Loucy (cell line): ENCODE results near the gene HMGN4.
"Not testable (repeated sequence)": the region's sequence is repeated elsewhere in the genome, so short reads cannot be mapped to it uniquely, and the experiment has no call there.

ENCODE experiments used
- H2AFZ ChIP-seq: fragments of 200-600 bp; sonication (generic); 2 replicates; pipeline ENCODE4 v1.6.0; 2016; ENCODE audit warnings: antibody characterized with exemption, mild to moderate bottlenecking, low read length, moderate library complexity
- H3F3A ChIP-seq: fragments of 200-600 bp; 2 replicates; pipeline ENCODE4 v1.6.0; 2016; ENCODE audit warnings: antibody characterized with exemption, low read depth, mild to moderate bottlenecking
- H3K27me3 ChIP-seq: fragments of 200-600 bp; sonication (generic); 2 replicates; pipeline ENCODE4 v1.6.1; 2014; ENCODE audit warnings: low read length, mild to moderate bottlenecking; ENCODE audit not compliant: insufficient read depth, poor library complexity, severe bottlenecking
- H3K36me3 ChIP-seq: fragments of 200-600 bp; sonication (generic); 2 replicates; pipeline ENCODE4 v1.6.1; 2016; ENCODE audit warnings: low read length; ENCODE audit not compliant: insufficient read depth
- H3K4me1 ChIP-seq: fragments of 200-600 bp; sonication (generic); 2 replicates; pipeline ENCODE4 v1.5.1; 2014; ENCODE audit warnings: low read length, mild to moderate bottlenecking; ENCODE audit not compliant: insufficient read depth, poor library complexity, severe bottlenecking
- H3K4me2 ChIP-seq: fragments of 200-600 bp; sonication (generic); 2 replicates; pipeline ENCODE4 v1.6.0; 2014; ENCODE audit warnings: antibody characterized with exemption, low read length, low read depth, mild to moderate bottlenecking; ENCODE audit not compliant: poor library complexity, severe bottlenecking
- H3K4me3 ChIP-seq: fragments of 200-600 bp; sonication (generic); 2 replicates; pipeline ENCODE4 v1.5.1; 2014; ENCODE audit warnings: low read length, mild to moderate bottlenecking, mixed read lengths; ENCODE audit not compliant: poor library complexity, severe bottlenecking
- H3K79me2 ChIP-seq: fragments of 200-600 bp; sonication (generic); 2 replicates; pipeline ENCODE4 v1.6.1; 2014; ENCODE audit warnings: low read length; ENCODE audit not compliant: insufficient read depth
- H3K9ac ChIP-seq: fragments of 200-600 bp; sonication (generic); 2 replicates; pipeline ENCODE4 v1.6.0; 2014; ENCODE audit warnings: mild to moderate bottlenecking, low read depth, low read length, moderate library complexity; ENCODE audit not compliant: poor library complexity, severe bottlenecking
- H3K9me2 ChIP-seq: fragments of 200-600 bp; sonication (generic); replicated peaks from 2 replicates; pipeline ENCODE4 v1.6.1; 2016; ENCODE audit warnings: low read depth, low read length, mixed read lengths
- H3K9me3 ChIP-seq: fragments of 200-600 bp; sonication (generic); 2 replicates; pipeline ENCODE4 v1.6.1; 2014; ENCODE audit warnings: mild to moderate bottlenecking, antibody characterized with exemption, low read length, low read depth; ENCODE audit not compliant: insufficient read depth
- H4K20me1 ChIP-seq: fragments of 200-600 bp; sonication (generic); 2 replicates; pipeline ENCODE4 v1.6.0; 2014; ENCODE audit warnings: antibody characterized with exemption, low read length, mild to moderate bottlenecking; ENCODE audit not compliant: insufficient read depth, poor library complexity, severe bottlenecking
- CTCF ChIP-seq: fragments of 200-600 bp; sonication (generic); conservative IDR thresholded peaks from 2 replicates; pipeline ENCODE4 v1.5.1; 2014; ENCODE audit warnings: mild to moderate bottlenecking, antibody characterized with exemption, low read length
- EZH2phosphoT487 ChIP-seq: fragments of 200-600 bp; IDR thresholded peaks from 2 replicates; pipeline ENCODE4 v1.6.1; 2018; ENCODE audit warnings: antibody characterized with exemption, mild to moderate bottlenecking, moderate library complexity, borderline replicate concordance

The HMGN4 gene

GRCh38 chr6:26524314-26524713 is 13.9 kb upstream of the HMGN4 start:
- not testable (repeated sequence) for H3K79me2 ChIP-seq, H3F3A ChIP-seq, H3K36me3 ChIP-seq, H3K9me2 ChIP-seq, H4K20me1 ChIP-seq, H3K4me2 ChIP-seq, H3K9ac ChIP-seq, H3K4me3 ChIP-seq, H3K4me1 ChIP-seq, H3K27me3 ChIP-seq, H2AFZ ChIP-seq, H3K9me3 ChIP-seq

GRCh38 chr6:26524722-26525370 is 13.3 kb upstream of the HMGN4 start:
- no peak overlapping the region for H3K4me3 ChIP-seq
- TF ChIP-seq EZH2phosphoT487, result no peak
- TF ChIP-seq CTCF, result no peak
- no peak overlapping the region for H3K4me2 ChIP-seq
- peaks cover 2% of the 10 kb centered on the region; the same call in 1 of the 2 replicates for H3F3A ChIP-seq
- H3K36me3 ChIP-seq, result no peaks in the 10 kb centered on the region
- no peaks in the 10 kb centered on the region for H4K20me1 ChIP-seq
- H3K9me2 ChIP-seq, result no peaks in the 10 kb centered on the region
- no peaks in the 10 kb centered on the region for H3K79me2 ChIP-seq
- H3K9me3 ChIP-seq, result no peaks in the 10 kb centered on the region
- H3K27me3 ChIP-seq, result no peaks in the 10 kb centered on the region
- no peak overlapping the region for H2AFZ ChIP-seq
- H3K4me1 ChIP-seq, result peaks cover 9% of the 10 kb centered on the region
- no peak overlapping the region for H3K9ac ChIP-seq

GRCh38 chr6:26525838-26526237 is 12.3 kb upstream of the HMGN4 start:
- no peak for TF ChIP-seq CTCF
- TF ChIP-seq EZH2phosphoT487, result no peak
- no peak overlapping the region for H3K9ac ChIP-seq
- H3K79me2 ChIP-seq, result no peaks in the 10 kb centered on the region
- no peaks in the 10 kb centered on the region for H3K9me3 ChIP-seq
- no peaks in the 10 kb centered on the region for H3F3A ChIP-seq
- H3K36me3 ChIP-seq, result no peaks in the 10 kb centered on the region
- H3K4me2 ChIP-seq, result no peak overlapping the region
- H3K4me3 ChIP-seq, result no peak overlapping the region
- H3K27me3 ChIP-seq, result no peaks in the 10 kb centered on the region
- peaks cover 3% of the 10 kb centered on the region for H3K4me1 ChIP-seq
- H4K20me1 ChIP-seq, result no peaks in the 10 kb centered on the region
- no peak overlapping the region for H2AFZ ChIP-seq
- H3K9me2 ChIP-seq, result no peaks in the 10 kb centered on the region

- Histone ChIP-seq H4K20me1 (no peaks in the 10 kb centered on the region), H3K4me3 (no peak overlapping the region), H3K79me2 (no peaks in the 10 kb centered on the region), H3K9me2 (no peaks in the 10 kb centered on the region), H3K9me3 (no peaks in the 10 kb centered on the region), H2AFZ (no peak overlapping the region), H3K4me2 (no peak overlapping the region), H3K4me1 (peaks cover 3% of the 10 kb centered on the region), H3K36me3 (no peaks in the 10 kb centered on the region), H3K9ac (no peak overlapping the region), H3K27me3 (no peaks in the 10 kb centered on the region), H3F3A (0 out of 2 replicates have a peak, but pooled peaks cover 1% of the 10 kb centered on the region)
- TF ChIP-seq EZH2phosphoT487 (no peak), CTCF (no peak)
Measured at GRCh38 chr6:26526928-26527327, 11.2 kb upstream of the HMGN4 start.
